ENCODE measurements around the gene PNPLA7. TPM values are rescaled to one million over a fixed set of nuclear protein-coding genes. Genes with fewer than 3 reads are reported as not detected.

PNPLA7 gene
- total RNA-seq, 4 donors from 2014 or later: 16.0 to 95.4 (median 24.9) TPM

DNA sequence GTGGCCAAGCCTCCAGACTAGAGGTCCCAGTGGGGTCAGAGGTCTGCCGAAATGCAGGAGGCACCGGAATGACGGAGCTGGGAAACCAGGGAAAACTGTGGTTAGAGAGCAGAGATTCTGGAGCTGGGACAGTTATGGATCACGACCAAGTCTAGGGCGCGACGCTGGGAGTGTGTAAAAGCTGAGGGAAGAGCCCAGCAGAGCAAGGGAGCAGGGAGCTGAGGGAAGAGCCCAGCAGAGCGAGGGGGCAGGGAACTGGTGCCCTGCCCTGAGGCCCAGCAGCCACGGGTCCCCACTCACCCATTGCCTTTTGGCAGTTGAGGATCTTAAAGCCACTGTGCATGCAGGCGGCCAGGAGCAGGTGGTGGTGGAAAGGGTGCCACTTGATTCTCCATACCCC, 13.9 kb upstream of the PNPLA7 start:
- no peaks in the 10 kb centered on the region for H3K9me3 ChIP-seq
- in situ Hi-C loops (cut with MboI; ENCODE audit: low pct_ligation_motif_present in 1 of 4, low pct_unique_long_range_greater_than_20kb in 1 of 4, low sequenced_read_pairs in 3 of 4): no loop called here
- TF ChIP-seq CTCF (IDR thresholded peaks at IDR 0.05): no peak
- TF ChIP-seq POLR2A (IDR thresholded peaks at IDR 0.05): no peak
- no peak for TF ChIP-seq EP300 (IDR thresholded peaks at IDR 0.05; ENCODE audit: low read depth)
- TF ChIP-seq POLR2AphosphoS5 (IDR thresholded peaks at IDR 0.05): no peak
- no peaks in the 10 kb centered on the region for H3K27me3 ChIP-seq
- no peak for DNase-seq
- WGBS, 2 donors (ENCODE audit: low coverage in 1 of 2): 89 to 100% methylated on average over 1 to 10 of the region's 10 CpGs
- no peak overlapping the region for H3K27ac ChIP-seq
- H3K36me3 ChIP-seq: peaks cover 0 to 12% (median 3%) of the 10 kb centered on the region in 4 donors
- intact Hi-C loops (cut with DNase I; ENCODE audit: low total_unique reads): no loop called here
- no peaks in the 10 kb centered on the region for H3K4me1 ChIP-seq
- no peak overlapping the region for H3K4me3 ChIP-seq

GRCh38 chr9:137558127-137558526, 7.9 kb upstream of the PNPLA7 start:
- peaks cover under 1 to 17% (median 4%) of the 10 kb centered on the region in 4 donors for H3K4me1 ChIP-seq
- in situ Hi-C loops (cut with MboI; ENCODE audit: low pct_ligation_motif_present in 1 of 4, low pct_unique_long_range_greater_than_20kb in 1 of 4, low sequenced_read_pairs in 3 of 4): no loop called here
- peaks cover 0 to 16% (median 2%) of the 10 kb centered on the region in 4 donors for H3K36me3 ChIP-seq
- intact Hi-C loops (cut with DNase I; ENCODE audit: low total_unique reads): no loop called here
- WGBS, 2 donors (ENCODE audit: low coverage in 1 of 2): 94 to 96% methylated on average over 3 to 4 of the region's 4 CpGs
- DNase-seq: no peak
- H3K27me3 ChIP-seq: no peaks in the 10 kb centered on the region
- TF ChIP-seq POLR2AphosphoS5 (IDR thresholded peaks at IDR 0.05): no peak
- TF ChIP-seq EP300 (IDR thresholded peaks at IDR 0.05; ENCODE audit: low read depth): no peak
- TF ChIP-seq CTCF (IDR thresholded peaks at IDR 0.05): no peak
- no peak for TF ChIP-seq POLR2A (IDR thresholded peaks at IDR 0.05)
- no peak overlapping the region for H3K4me3 ChIP-seq
- H3K27ac ChIP-seq: no peak overlapping the region
- no peaks in the 10 kb centered on the region for H3K9me3 ChIP-seq

DNA sequence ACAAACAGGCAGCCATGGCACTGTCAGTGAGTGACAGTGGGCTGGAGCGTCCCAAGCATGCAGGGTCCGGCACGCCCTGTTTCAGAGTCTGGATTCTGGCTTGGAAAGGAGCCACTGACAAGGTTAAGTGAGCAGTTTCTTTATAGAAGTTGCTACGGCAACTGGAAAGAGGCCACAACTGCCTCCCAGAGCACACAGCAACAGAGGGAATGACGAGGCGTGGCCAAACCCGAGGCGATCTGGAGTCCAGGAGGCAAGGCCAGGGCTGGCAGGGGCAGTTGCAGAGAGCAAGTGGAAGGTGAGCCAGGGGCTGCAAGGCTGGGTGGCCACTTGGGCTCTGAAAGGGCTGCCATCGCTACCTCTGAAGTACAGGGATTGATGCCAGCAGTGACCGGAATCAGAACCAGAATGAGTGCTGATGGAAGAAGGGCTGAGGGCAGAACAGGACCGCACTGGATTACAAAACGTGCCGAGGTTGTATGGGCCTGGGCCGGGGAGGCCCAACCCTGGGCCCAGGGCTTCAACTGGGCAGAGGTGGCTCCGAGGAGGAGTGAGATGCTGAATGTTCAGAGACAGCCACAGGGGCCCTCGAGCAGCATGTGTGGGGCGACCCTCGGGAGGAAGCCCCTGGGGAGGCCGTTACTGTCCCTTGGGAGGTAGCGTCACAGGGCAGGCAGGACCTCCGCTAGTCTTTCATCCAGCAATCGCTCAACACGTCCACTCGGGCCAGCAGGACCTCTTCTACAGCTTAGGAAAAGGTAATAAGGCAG, 6.1 kb upstream of the PNPLA7 start:
- in situ Hi-C loops (cut with MboI; ENCODE audit: low pct_ligation_motif_present in 1 of 4, low pct_unique_long_range_greater_than_20kb in 1 of 4, low sequenced_read_pairs in 3 of 4) (no loop called here), intact Hi-C loops (cut with DNase I; ENCODE audit: low total_unique reads) (no loop called here)

GRCh38 chr9:137555179-137555578, 5.0 kb upstream of the PNPLA7 start:
- Histone ChIP-seq H3K27ac (no peak overlapping the region), H3K4me3 (no peak overlapping the region), H3K36me3 (peaks cover 0 to 16% (median 2%) of the 10 kb centered on the region in 4 donors), H3K27me3 (no peaks in the 10 kb centered on the region), H3K4me1 (peaks cover 10 to 27% (median 15%) of the 10 kb centered on the region in 4 donors), H3K9me3 (no peaks in the 10 kb centered on the region)
- no peak for DNase-seq
- WGBS, 2 donors (ENCODE audit: low coverage in 1 of 2): 94% methylated on average over 10 of the region's 10 CpGs; no CpG with 5 or more reads in 1 of the 2 donors
- TF ChIP-seq POLR2A (IDR thresholded peaks at IDR 0.05) (no peak), CTCF (IDR thresholded peaks at IDR 0.05) (no peak), POLR2AphosphoS5 (IDR thresholded peaks at IDR 0.05) (no peak), EP300 (IDR thresholded peaks at IDR 0.05; ENCODE audit: low read depth) (no peak)
- in situ Hi-C loops (cut with MboI; ENCODE audit: low pct_ligation_motif_present in 1 of 4, low pct_unique_long_range_greater_than_20kb in 1 of 4, low sequenced_read_pairs in 3 of 4): no loop called here
- intact Hi-C loops (cut with DNase I; ENCODE audit: low total_unique reads): no loop called here

More for the DNA sequence above, 6.1 kb upstream of the PNPLA7 start:
- TF ChIP-seq POLR2AphosphoS5 (IDR thresholded peaks at IDR 0.05): peak in 1 of 3 donors; percentile 25
- no peak for TF ChIP-seq EP300 (IDR thresholded peaks at IDR 0.05; ENCODE audit: low read depth)
- TF ChIP-seq CTCF (IDR thresholded peaks at IDR 0.05): no peak
- peaks cover 10 to 27% (median 11%) of the 10 kb centered on the region in 4 donors for H3K4me1 ChIP-seq
- H3K4me3 ChIP-seq: no peak overlapping the region
- peaks cover 0 to 16% (median 2%) of the 10 kb centered on the region in 4 donors for H3K36me3 ChIP-seq
- H3K27me3 ChIP-seq: no peaks in the 10 kb centered on the region
- H3K9me3 ChIP-seq: no peaks in the 10 kb centered on the region
- peak overlapping the region; percentile 2 to 69 (median 35) for H3K27ac ChIP-seq
- peak; percentile 65 for DNase-seq
- WGBS, 2 donors (ENCODE audit: low coverage in 1 of 2): 66 to 87% methylated on average over 7 to 24 of the region's 24 CpGs

Data from transverse colon (tissue), 4 donors.